Subcutaneous adipose tissue (tissue), 4 donors: ENCODE results near the gene OCSTAMP. TPM values are rescaled to one million over a fixed set of nuclear protein-coding genes. Genes with fewer than 3 reads are reported as not detected.

ENCODE experiments used
- total RNA-seq, 4 donors: library from RNA; depleted of rRNA; stranded (reverse); fragments of >200 nt; gene quantifications; one replicate each; pipeline ENCODE4 v1.1.0, GENCODE V29; 2016
- TF ChIP-seq, protein P1 (sequence below): fragments of 450-650 bp; IDR thresholded peaks from one replicate; pipeline ENCODE4 v1.5.1; 2016; ENCODE audit warnings: low read depth, mild to moderate bottlenecking, control low read depth, antibody characterized with exemption, moderate library complexity

OCSTAMP gene
- total RNA-seq, 4 donors from 2014 or later: not detected

DNA sequence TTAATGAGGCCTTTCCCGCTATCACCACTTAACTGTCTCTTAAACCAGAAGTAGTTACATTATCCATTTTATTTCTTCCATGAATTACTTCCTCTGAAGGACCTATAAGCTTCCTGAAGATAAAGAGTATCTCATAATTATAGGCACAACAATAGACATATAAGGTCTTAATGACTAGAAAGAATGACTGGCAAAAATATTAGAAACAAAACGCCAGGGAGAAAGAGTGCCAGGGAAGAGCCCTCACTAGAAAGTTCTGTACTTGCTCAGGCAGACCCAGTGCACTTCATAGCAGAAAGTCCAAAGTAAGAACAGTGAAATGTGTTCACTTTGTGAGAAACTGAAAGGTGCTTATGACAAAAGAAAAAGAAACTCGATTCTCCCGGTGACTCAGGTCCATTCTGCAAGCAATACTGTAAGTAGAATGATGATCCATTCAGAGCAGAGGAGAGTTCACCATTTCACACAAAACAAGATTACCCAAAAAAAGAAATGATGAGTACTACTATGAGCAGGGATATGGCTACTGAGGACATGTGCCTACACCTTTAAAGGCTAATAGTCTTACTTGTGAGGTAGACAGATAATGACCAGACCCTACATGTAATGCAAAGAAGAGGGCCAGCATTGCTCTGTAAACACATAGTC, 42.6 kb downstream of the OCSTAMP start:
- TF ChIP-seq, protein P1, sequence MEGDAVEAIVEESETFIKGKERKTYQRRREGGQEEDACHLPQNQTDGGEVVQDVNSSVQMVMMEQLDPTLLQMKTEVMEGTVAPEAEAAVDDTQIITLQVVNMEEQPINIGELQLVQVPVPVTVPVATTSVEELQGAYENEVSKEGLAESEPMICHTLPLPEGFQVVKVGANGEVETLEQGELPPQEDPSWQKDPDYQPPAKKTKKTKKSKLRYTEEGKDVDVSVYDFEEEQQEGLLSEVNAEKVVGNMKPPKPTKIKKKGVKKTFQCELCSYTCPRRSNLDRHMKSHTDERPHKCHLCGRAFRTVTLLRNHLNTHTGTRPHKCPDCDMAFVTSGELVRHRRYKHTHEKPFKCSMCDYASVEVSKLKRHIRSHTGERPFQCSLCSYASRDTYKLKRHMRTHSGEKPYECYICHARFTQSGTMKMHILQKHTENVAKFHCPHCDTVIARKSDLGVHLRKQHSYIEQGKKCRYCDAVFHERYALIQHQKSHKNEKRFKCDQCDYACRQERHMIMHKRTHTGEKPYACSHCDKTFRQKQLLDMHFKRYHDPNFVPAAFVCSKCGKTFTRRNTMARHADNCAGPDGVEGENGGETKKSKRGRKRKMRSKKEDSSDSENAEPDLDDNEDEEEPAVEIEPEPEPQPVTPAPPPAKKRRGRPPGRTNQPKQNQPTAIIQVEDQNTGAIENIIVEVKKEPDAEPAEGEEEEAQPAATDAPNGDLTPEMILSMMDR: no peak

DNA sequence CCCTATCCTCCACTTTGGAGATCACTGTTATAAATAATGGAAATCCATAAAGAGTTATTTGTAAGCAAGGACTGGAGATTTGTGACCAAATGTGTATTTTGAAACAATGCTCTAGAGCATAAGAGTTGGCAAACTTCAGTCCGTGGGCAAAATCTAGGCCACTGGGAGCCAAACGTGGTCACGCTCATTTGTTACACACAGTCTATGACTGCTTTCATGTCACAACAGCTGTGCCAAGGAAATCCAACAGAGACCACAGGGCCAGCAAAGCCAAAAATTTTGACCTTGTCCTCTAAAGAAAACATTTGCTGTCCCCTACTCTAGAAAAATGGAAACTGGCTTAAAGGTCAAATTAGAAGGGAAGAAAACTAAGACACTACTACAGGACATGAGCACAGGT, 44.9 kb downstream of the OCSTAMP start:
- TF ChIP-seq, protein P1: no peak

DNA sequence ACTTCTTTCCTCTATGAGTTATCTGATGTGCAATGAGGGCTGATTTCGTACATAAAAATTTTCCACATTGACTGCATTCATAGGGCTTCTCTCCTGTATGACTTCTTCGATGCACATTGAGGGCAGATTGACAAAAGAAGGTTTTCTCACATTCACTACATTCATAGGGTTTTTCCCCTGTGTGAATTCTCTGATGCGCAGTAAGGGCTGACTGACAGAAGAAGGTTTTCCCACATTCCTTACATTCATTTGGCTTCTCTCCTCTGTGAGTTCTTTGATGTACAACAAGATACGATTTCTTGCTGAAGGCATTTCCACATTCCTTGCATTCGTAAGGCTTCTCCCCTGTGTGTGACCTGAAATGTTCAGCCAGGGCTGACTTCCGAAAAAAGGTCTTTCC, 48.5 kb downstream of the OCSTAMP start:
- TF ChIP-seq, protein P1: no peak

DNA sequence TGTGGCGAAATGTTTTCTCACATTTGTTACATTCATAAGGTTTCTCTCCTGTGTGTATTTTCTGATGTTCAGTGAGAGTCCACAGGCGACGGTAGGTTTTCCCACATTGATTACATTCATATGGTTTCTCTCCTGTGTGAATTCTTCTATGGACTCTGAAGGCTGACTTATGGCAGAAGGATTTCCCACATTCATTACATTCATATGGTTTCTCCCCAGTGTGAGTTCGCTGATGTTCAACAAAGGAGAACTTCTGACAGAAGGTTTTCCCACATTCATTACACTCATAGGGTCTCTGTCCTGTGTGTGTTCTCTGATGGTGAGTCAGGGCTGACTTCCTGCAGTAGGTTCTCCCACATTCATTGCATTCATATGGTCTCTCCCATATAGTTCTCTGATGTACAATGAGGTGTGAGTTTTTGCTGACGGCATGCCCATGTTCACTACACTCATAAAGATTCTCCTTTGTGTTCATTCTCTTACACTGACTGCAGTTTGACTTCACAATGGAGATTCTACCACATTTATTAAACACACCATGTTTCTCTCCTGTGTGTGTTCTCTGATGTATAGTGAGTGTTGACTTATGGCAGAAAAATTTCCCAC, 49.0 kb downstream of the OCSTAMP start:
- TF ChIP-seq, protein P1: no peak

DNA sequence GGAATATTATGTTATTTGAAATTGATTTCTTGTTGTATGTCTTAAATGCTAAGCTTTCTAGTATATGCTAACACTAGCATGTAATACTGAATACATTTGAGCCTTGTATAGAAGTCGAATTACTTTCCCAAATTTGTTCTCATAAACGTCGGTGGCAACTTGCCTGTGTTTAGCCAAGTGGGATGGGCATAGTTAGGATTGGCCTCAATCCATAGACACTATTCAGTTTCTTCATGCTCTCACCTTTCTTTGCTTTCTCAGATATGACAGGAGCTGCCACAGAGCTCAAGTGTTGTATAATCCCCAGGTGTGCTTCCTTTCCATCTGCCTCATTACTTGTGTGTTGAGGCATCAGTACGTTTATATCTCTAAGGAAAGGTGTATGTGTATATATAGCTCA, 56.4 kb downstream of the OCSTAMP start:
- TF ChIP-seq, protein P1: no peak

DNA sequence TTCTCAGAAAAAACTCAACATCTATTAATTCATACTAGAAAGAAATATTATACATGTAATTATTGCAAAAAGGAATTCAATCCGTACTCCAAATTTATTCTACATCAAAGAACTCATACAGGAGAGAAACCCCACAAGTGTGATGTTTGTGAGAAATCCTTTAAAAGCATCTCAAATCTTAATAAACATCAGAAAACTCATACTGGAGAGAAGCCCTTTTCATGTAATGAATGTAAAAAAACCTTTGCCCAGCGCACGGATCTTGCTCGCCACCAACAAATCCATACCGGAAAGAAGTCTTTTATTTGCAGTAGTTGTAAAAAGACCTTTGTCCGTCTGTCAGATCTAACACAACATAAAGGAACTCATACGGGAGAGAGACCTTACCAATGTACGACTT, 59.1 kb downstream of the OCSTAMP start:
- TF ChIP-seq, protein P1: no peak

Other genes starting within 250 kb of the OCSTAMP start
- not detected for gene CDH22, start 242.2 kb downstream of the OCSTAMP start, total RNA-seq
- 10 to 100 TPM; 37.3 to 54.7 (median 44.0) TPM for gene ELMO2, start 144.0 kb downstream of the OCSTAMP start, total RNA-seq
- gene ZNF334, start 37.1 kb downstream of the OCSTAMP start, total RNA-seq: 10 to 100 TPM in 1 of 4 donors, 1 to 10 TPM in 1, under 1 TPM in 2; 0.44 to 11.1 (median 1.1) TPM
- gene SLC13A3, start 100.8 kb upstream of the OCSTAMP start, total RNA-seq: 1 to 10 TPM in 2 of 4 donors, under 1 TPM in 2; 0.88 to 4.3 (median 1.5) TPM
- gene TP53RK, start 138.8 kb upstream of the OCSTAMP start, total RNA-seq: 10 to 100 TPM in 3 of 4 donors, 1 to 10 TPM in 1; 9.5 to 20.1 (median 13.2) TPM
- 10 to 100 TPM in 2 of 4 donors, 1 to 10 TPM in 2; 4.4 to 14.9 (median 11.4) TPM for gene SLC2A10, start 159.0 kb upstream of the OCSTAMP start, total RNA-seq